Endothelial cell of umbilical vein (primary cell): ENCODE results near the gene ANGEL1.
A peak's percentile ranks its signal among the peaks of the same experiment; 100 is the strongest.

Experiments used
- EZH2 ChIP-seq: IDR thresholded peaks from 2 replicates; pipeline ENCODE4 v1.6.1; 2012; ENCODE audit warnings: borderline replicate concordance, low read depth, mild to moderate bottlenecking, moderate library complexity, low read length, inconsistent platforms; ENCODE audit not compliant: severe bottlenecking
- GATA2 ChIP-seq: IDR thresholded peaks from 2 replicates; pipeline ENCODE4 v1.7.0; 2011; ENCODE audit warnings: low read depth, mild to moderate bottlenecking, moderate library complexity, mixed read lengths, low read length; ENCODE audit not compliant: insufficient read length, insufficient read depth
- MYC ChIP-seq: IDR thresholded peaks from one replicate; pipeline ENCODE4 v1.6.1; 2011; ENCODE audit warnings: mild to moderate bottlenecking, low read depth, low read length
- POLR2A ChIP-seq: IDR thresholded peaks from 2 replicates; pipeline ENCODE4 v1.6.1; 2012; ENCODE audit warnings: low read depth, mild to moderate bottlenecking, control low read depth, low read length
- POLR2AphosphoS5 ChIP-seq: IDR thresholded peaks from 2 replicates; pipeline ENCODE4 v1.6.1; 2012; ENCODE audit warnings: low read depth, mild to moderate bottlenecking, control low read depth, low read length, moderate library complexity; ENCODE audit not compliant: insufficient read depth
- TF ChIP-seq, protein P1 (sequence below), 2 donors: IDR thresholded peaks; 1 replicate in 1 of 2; 2 replicates in 1 of 2; pipeline ENCODE4 v1.5.1; 2011; ENCODE audit warnings: low read length in 2 of 2, mild to moderate bottlenecking in 2 of 2, moderate library complexity in 2 of 2, control low read depth in 1 of 2, inconsistent platforms in 1 of 2, low read depth in 1 of 2; ENCODE audit not compliant: insufficient read depth in 1 of 2; ENCODE audit errors: extremely low read depth in 1 of 2
- TF ChIP-seq, protein P2 (sequence below): IDR thresholded peaks from 2 replicates; pipeline ENCODE4 v1.6.1; 2011; ENCODE audit not compliant: insufficient read depth, insufficient read length

DNA sequence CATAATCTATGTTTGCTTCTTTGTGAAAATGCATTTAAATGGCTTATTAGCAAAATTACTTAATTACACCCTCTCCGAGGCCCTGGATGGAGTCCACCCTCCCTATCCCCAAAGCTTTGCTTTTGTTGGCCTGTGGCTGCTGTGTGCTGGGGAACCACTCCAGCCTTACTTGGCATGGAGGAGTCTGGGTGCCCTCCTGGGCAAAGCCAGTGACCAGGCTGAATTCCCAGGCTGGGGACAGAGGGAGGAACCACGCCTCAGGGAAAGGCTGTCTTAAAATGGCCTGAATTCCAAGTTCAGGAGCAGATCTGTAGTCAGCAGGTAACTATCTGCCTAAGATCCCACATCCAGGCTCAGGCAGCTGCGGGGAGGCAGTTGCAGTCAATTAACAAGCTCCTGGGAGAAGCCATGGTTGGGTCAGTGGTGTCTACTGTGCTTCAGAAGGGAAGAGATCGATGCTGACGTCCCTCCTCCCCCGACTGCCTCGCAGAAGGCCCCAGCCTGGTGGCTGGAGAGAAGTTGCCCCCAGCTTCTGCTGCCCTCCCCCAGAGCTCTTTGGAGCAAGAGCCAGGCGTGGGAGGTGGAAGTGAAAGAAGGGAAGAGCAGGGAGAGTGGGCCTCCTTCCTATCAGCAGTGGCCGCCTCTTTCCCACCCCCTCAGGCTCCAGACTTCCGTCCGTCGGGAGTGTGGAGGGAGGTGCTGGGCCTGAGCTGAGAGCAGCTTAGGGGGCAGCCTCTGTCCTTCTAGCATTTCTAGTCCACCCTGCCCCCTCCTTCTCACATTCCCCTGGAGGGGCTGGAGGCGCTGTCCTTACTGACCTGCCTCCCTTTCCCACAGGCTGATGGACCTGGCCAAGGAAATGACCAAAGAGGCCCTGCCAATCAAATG lies 40.1 kb downstream of the ANGEL1 start:
- TF ChIP-seq, protein P1, sequence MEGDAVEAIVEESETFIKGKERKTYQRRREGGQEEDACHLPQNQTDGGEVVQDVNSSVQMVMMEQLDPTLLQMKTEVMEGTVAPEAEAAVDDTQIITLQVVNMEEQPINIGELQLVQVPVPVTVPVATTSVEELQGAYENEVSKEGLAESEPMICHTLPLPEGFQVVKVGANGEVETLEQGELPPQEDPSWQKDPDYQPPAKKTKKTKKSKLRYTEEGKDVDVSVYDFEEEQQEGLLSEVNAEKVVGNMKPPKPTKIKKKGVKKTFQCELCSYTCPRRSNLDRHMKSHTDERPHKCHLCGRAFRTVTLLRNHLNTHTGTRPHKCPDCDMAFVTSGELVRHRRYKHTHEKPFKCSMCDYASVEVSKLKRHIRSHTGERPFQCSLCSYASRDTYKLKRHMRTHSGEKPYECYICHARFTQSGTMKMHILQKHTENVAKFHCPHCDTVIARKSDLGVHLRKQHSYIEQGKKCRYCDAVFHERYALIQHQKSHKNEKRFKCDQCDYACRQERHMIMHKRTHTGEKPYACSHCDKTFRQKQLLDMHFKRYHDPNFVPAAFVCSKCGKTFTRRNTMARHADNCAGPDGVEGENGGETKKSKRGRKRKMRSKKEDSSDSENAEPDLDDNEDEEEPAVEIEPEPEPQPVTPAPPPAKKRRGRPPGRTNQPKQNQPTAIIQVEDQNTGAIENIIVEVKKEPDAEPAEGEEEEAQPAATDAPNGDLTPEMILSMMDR (IDR thresholded peaks at IDR 0.05; ENCODE audit: extremely low read depth in 1 of 2, insufficient read depth in 1 of 2, low read depth in 1 of 2, low read length in 2 of 2): peak in 1 of 2 donors; percentile 4
- peak; percentile 43 for TF ChIP-seq POLR2AphosphoS5
- peak; percentile 54 for TF ChIP-seq POLR2A
- TF ChIP-seq, protein P2, sequence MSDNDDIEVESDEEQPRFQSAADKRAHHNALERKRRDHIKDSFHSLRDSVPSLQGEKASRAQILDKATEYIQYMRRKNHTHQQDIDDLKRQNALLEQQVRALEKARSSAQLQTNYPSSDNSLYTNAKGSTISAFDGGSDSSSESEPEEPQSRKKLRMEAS: no peak
- TF ChIP-seq EZH2: no peak
- no peak for TF ChIP-seq MYC
- TF ChIP-seq GATA2: no peak
